Posterior cingulate gyrus (tissue), 11 donors: ENCODE results near the gene CC2D2A.

Experiments used
- DNase-seq, 10 donors: peaks; one replicate each; pipeline versions ENCODE4 v3.0.0 to v3.0.0-alpha.2; 2020 to 2021; ENCODE audit warnings: mixed read lengths in 3 of 10
- intact Hi-C: fragments of 100-400 bp; cut with DNase I; formaldehyde crosslinking; loops from one replicate; pipeline ENCODE4 v1.15.1; 2023

Gene CC2D2A

DNA sequence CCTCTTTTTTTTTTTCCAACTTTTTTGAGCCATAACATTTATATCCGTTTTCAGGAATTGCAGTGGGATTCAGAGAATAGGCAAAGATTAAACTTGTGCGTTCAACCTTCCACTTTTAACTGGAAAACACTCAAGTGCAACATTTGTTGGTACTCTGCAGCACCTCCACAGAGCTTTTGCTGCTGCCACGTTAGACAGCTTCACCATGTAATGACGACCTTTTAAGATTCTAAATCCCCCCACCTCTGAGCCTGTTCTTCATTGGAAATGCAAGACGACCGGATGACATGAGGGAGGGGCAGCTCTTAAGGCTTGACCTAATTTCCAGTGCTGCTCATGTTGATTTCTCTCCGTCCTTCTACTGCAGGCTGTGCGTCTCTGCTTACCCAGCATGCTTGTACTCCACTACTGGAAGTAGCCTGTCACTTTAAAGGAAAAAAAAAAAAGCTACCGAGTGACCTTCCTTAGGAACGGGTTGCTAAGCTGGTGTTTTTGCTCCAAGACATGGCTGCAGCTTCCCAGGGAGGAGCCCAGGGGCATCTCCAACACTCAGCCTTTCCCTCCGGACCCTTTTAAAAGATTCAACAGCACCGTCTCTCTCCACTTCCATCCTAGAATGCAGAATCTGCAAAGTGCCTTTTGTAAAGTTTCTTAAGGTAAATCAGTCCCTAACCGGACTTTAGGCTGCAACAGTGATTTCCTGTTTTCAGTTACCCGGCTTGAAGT is at the start of gene CC2D2A:
Gene CC2D2A (plus strand): TSS at position 481 of the 726 bp plus-strand sequence. CDS start 6,051 bp downstream, outside the sequence.
- intact Hi-C loops, result loop anchor here (5.0 to 10.0 kb wide), 2 partner anchors 415 to 467 kb away; partner anchors contain the start of gene CPEB2
- peak in 5 of 10 donors; percentile 10 to 77 (median 46) for DNase-seq

DNA sequence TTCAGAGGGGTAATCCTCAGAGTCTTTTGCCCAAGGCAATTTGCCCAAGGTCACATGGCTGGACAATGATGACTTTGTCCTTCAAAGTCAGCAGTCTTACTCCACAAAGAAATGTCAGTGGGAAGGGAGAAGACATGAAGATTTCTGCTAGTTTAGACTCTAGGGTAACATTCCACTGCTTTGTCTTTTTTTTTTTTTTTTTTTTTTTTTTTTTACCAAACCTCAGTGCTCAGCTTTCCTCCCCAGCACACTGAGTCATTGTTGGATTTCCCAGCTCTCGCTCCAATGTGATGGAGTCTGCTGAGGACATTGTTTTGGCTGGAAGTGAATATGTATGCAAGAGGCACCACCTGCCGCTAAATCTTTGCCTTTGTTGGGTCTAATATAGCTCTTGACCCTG is 49.0 kb upstream of the CC2D2A start:
- no peak for DNase-seq
- intact Hi-C loops, result no loop called here

DNA sequence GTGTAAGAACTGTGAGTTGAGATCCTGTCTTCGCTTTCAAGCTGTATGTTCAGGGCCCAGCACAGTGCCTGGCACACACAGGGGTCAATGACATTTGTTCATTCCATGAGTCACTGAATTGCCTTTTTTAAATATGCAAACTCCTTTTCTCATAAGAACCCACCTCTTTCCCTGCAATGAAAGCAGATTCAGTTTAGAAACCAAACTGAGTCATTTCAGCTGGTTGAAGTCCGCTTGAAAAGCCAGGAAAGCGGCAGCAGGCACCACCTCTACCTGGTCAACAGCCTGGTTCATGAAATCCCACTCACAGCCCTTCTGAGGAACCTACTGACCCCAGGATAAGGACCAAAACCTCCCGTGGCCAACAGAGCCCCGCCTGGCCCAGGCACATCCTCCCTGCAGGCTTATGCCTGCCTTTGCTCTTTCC is 46.4 kb upstream of the CC2D2A start:
- no peak for DNase-seq
- intact Hi-C loops, result no loop called here

DNA sequence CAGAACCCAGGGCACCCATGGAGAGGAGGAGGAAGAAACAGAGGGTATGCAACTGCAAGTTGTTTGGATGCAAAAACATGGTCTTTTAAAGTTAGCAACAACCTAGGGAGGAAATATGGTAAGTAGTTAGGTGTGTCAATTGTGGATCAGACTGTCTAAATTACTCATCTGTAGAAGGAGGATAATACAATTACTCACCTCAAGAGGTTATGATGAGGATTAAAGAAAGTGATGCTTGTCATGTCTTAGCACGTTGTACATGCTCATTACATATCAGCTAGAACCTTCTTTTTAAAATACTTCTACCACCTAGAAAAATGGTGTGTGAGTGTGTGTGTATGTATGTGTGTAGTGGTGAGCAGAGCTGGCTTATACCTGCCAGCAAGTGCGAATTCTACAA is 44.2 kb upstream of the CC2D2A start:
- intact Hi-C loops, result no loop called here
- DNase-seq, result no peak

DNA sequence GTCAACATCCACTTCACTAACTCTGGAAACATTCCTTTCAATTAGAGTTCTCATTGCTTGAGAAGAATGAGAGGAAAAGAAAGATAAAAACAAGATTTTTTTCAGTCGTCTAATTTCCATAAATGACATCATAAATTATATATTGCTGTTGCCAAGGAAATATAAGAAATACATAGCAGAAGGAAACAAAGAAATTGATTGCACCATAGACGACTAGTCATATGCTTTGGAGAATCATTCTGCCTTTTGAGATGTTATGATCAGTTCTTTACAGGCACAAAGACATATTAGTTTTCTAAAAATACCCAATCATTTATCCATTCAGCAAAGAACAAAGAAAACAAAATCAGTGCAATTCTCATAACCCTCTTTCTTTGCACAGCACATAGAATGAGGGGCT is 42.5 kb upstream of the CC2D2A start:
- DNase-seq, result no peak

DNA sequence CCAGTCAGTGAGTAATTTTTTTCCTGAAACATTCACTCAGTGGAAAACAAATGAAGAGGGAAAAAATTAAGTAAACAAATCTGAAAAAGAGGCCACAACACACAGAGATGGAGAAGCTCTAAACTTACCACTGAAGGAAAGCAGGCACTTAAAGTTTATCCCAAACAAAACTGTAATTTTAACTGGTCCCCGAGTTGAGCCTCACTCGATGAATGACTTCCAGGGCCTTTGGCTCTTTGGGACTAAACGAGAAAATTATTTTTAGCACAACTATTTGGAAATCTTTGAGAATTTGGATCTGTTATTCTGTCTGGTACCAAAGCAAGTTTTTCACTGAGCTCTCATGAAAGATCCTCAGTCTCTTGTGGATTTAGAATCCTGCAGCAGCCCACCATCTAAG is 42.0 kb upstream of the CC2D2A start, which contains the start of gene C1QTNF7:
Gene C1QTNF7 (plus strand): TSS at position 333 of the 400 bp plus-strand sequence. CDS start 7,711 bp downstream, outside the sequence.
- intact Hi-C loops, result no loop called here
- DNase-seq, result no peak

More for the DNA sequence above, 42.5 kb upstream of the CC2D2A start:
- intact Hi-C loops, result no loop called here

DNA sequence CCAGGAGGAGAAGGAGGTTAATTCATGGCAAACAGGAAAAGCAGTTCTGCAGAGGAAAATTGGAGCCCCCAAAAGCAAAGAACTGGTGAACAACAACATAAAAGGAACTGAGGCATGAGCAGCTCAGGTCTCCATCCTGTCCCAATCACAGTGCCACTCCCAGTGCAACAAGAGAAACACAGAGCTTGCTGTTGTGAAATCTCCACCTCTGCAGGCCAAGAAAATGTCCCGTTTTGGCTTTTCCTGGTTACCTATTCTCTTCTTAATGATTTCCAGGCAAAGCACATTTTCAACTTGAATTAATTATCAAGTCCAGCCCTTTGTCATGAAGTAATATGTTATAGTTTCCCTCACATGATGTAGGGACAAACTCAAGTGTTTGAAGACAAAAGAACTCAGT is 41.1 kb upstream of the CC2D2A start:
- intact Hi-C loops, result no loop called here
- DNase-seq, result no peak

DNA sequence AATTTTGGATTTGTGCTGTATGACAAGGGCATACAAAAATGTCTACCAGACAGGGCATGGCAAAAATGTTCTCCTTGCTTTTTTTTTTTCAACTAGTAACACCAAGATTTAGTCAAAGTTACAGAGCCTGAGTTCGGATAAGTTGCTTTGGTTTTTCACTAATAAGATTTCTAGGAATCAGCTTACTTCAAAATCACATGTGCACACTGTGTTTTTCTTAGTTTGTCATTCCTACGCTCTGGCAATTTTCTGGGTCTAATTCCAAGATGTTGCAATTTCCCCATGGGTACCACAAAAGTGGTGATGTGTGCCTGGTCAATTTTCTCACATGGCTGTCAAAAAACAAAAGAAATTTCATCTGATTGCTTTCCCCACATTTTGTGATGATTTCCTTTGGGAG is 35.6 kb upstream of the CC2D2A start:
- DNase-seq, result no peak
- intact Hi-C loops, result no loop called here

DNA sequence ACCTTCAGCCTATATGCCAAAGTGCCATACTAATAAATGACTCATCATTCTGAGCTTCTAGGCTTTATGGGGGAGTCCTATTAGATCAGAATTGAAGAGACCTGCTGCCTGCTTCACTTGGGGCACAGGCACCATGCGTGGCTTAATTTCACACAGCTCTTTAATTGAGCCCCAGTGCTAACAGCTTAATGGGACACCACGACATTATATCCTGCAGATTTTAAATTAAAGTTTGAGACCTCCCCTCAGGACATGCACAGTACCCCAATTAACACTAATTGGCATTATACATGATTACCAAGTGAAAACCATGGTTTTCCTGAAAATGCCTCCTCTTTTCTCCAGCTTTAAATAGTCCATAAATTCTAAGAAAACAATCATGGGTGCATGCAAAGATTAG is 35.0 kb upstream of the CC2D2A start:
- no peak for DNase-seq
- intact Hi-C loops, result no loop called here

DNA sequence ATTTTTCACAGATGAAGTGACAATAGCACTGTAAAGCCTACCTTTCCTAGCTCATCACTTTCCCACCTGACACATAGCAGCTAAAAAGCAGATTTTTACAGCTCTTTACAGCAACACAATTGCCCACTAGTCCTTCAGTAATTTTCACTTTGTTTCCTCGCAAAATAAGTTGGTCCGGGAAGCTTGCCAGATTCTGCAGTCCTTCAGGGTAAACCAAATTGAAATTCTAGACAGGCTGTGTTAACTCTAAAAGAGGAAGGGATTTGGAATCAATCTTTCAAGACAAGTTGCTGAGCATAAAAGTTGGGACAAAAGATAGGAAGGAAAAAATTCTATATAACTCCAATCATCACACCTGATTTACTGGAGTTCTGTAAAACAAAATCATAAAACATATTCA is 33.2 kb upstream of the CC2D2A start:
- peak in 4 of 10 donors; percentile 17 to 43 (median 20) for DNase-seq
- intact Hi-C loops, result no loop called here

DNA sequence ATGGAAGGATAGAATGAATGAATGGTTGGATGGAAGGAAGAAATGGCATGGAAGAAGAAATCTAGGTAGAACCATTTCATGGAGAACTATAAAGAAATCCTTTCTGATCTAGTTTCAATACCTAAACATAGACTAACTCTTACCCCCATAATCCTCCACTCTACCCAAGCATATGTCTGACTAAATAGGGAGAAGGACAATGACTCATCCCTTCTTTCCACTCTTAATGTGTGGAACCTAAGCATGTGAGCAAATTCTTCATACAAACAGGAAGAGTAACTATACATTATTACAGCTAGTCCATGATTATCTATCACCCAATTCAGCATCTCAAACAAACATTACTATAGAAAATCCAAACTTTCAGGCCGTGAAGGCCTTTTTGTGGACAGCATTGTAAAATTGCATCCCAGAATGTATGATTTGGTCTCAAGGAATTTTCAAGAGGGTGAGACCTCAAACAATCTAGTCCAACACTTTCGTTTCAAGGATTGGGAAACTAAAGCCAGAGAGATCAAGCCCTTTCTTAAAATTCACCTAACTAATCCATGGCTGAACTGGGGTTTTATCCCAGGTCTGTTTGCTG is 30.6 kb upstream of the CC2D2A start:
- no peak for DNase-seq
- intact Hi-C loops, result no loop called here

DNA sequence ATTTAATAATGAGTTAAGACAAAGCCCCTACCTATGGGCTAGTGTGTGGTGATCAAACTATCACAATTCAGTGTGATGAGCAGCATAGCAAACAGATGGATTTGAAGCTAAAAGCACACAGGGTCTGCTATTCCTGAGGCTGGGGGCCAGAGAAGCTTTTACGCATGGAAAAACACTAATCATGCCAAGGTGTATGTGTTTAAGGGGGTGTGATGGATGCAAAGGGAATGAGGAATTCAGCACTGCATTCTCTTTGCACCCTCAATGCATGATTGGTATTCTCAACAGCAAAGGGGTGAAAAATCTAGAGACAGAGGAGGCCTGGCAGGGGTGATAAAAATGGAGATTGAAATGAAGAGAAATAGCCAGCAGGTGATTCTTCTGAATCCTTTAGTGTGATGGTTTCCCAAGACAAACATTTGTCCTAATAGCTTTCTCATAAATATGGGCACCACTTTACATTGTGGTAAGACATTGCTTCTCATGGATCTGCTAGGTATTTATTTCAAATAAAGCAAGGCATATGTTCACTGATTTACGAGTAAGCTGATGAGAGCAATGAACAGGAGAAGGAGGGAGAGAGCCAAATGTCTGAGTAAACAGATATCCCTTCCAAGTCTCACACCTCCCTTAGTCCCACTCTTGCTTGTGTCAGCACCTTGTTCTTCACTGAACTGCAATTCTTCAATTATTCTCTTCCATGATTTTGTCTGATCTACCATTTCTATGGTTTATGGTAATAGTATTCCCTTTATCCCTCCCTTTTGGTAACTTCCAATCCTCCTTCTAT is 26.1 kb upstream of the CC2D2A start:
- DNase-seq, result no peak
- intact Hi-C loops, result no loop called here

DNA sequence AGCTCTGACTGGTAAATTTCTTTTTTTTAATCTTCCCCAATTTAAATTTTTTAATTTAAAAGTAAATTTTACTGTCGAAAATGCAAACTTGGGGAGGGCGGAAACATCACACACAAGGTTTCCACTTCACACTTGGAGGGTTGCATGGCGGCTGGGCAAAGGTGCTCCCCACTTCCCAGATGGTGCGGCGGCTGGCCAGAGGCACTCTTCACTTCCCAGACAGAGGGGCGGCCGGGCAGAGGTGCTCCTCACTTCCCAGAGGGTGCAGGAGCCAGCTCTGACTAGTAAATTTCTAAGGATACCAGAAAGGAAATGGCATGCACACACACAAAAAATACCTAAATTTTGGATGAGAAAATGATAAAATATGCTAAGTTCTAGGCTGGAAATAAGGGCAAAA is 25.4 kb upstream of the CC2D2A start:
- intact Hi-C loops, result no loop called here
- peak in 2 of 10 donors; percentile 57 to 81 for DNase-seq

DNA sequence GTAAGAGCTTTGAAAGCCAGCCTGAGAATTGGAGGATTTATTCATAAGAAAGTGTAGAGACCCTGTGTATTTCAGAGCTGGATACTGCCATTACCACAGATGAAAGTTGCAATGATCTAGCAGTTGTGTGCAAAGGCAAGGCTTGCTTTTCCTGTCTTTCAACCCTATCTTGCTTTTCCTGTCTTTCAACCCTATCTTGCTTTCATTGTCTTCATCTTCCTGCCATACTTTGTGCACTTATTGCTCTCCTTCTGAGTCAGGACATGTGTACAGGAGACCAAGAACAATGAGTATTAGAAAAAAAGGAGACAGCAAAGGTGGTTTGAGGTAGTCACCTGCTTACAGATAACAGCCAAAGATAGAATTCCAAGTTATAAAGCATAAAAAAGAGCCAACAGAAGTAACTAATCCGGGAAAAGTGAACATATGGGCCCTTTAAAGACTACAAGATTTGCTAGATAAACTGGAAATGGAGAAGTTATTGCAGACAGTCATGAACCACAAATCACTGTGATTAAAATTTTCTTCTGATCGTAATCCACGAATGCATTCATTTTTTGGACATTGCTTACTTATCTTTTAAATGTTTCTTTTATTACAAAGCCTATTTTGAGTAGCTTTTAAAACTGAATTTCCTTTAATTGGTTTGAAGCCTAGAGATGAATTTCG is 24.7 kb upstream of the CC2D2A start:
- intact Hi-C loops, result no loop called here
- DNase-seq, result no peak

DNA sequence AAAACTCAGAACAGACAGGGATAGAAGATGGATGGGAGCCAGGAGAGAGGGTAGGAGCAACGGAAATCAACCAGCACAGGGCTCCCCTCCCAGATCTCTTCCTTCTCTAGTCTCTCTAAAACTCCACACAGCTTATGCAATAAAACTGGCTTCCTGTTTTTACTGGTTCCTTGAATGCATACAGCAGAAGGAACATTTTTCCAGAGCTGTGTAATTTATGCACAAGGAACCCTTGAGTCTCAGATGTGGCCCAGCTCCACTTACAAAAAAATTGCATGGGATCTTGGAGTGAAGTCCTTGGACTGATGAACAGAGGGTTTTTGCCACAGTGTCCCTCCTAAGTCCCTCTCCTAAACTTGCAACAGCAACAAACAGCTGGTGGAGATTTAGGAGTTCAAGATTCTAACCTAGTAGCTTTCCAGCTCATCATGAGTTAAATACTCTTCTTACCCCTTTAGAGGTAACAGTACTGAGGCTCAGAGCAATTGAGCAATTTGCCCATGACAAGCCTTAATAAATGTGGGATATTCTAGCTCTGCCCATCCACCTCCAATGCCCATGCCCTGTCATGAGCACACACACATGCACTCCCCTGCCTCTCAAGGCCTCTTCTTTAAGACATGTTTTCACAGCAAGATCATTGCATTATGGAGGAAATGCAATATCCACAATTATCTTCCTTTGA is 18.4 kb upstream of the CC2D2A start:
- DNase-seq, result no peak
- intact Hi-C loops, result loop anchor here (10.0 kb wide), 1 partner anchor 1797 kb away; no protein-coding TSS in a partner anchor

DNA sequence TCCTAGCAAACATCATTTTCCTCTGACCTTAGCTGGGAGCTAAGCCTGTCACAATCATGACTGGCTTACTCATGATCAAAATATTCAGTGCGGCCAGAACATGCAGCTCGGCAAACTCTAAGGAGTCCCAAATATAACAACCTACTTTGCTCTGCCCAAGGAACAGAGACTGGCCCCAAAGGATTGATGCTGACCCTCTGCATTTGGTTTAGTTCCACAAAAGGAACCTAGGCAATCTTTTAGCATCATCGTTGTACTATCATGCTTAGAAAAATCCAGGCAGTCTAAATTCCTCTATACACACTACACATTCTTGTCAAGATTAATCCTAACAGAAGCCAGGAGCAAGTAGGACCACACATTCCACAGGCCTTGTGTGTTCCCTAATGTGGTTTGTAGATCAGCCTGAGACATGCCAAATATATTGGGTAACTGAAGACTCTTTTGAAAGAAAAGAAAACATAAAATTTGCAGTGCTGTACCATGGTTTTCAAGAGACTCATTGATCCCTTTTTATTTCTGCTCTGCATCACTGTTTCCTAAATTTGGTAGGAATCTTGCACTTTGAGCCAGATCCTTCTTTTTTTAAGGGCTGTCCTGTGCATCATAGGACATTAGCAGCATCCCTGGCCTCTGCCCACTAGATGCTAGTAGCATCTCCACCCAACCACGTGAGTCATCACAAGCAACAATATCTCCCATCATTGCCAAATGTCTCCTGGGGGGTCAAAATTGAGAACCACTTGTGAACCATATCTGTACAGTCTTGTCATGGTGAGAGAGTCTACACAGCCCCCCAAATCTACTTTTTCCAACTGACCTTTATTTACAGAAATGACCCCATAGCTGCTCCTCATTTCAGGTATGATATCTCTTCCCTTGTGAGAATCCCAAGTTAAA is 17.6 kb upstream of the CC2D2A start:
- intact Hi-C loops, result loop anchor here (10.0 kb wide), 1 partner anchor 1797 kb away; no protein-coding TSS in a partner anchor

DNA sequence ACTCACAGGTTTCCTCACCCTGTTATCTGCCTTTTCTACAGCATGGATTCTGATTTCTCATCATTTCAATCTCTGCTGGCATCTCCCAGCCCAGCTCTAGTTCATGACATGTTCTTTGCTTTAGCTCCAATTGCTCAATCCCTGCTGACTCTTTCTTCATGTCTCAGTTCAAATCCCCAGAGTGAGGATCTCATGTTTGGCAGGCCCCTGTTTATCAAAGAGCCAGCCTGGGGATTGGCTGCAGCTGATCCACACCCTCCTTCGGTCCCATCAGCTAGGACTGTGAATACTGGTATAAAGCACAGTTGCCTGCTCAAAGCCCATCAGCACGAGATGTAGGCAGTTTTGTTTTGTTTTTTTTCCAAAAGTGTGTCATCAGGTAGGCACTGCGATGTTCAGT is 14.4 kb upstream of the CC2D2A start:
- intact Hi-C loops, result loop anchor here (10.0 kb wide), 1 partner anchor 1800 kb away; no protein-coding TSS in a partner anchor
- DNase-seq, result no peak

More for the DNA sequence above, 17.6 kb upstream of the CC2D2A start:
- no peak for DNase-seq

DNA sequence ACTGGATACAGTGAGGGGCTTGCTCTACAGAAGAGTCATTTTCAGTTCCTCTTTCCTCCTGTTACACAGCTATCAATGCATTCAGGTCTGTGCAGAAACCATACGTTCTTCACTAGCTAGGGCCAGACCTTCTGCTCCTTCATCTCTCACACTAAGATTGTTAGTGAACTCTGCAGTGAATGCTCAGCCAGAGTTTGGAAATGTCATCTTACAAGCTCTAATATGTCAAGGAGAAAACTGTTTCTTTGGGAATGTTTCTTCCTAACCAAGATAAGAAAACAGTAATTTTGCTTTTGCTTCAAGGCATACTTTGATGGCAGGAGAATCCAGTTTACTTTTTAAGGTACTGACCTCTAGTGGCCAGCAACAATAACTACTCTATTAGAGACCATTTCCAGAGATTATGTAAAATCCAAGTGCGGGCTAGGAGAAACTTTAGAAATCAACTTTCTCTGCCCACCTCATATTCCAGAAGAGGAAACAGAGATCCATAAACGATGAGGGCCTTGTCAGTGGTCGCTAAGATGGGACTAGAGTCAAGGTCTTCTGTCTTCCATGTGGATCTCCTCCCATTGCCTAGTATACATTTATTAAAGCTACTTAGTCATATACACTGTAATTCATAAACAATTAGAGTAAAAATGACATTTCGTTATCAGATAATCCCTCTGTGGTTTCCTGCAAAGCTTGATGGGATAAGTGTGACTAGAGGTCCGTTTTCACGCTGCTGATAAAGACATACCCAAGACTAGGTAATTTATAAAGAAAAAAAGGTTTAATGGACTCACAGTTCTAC is 12.1 kb upstream of the CC2D2A start:
- no peak for DNase-seq
- intact Hi-C loops, result loop anchor here (1.0 to 10.0 kb wide), 3 partner anchors 219 to 1803 kb away; no protein-coding TSS in a partner anchor
